H9 (cell line): ENCODE measurements around the gene THRB. TPM values are rescaled to one million over a fixed set of nuclear protein-coding genes. Genes with fewer than 3 reads are reported as not detected.

ENCODE experiments used
- DNase-seq: peaks from one replicate; pipeline ENCODE4 v3.0.0-alpha.2; 2017
- H2AFZ ChIP-seq: one replicate; pipeline ENCODE4 v1.6.1; 2013; ENCODE audit warnings: mild to moderate bottlenecking, low read length, control low read depth, moderate library complexity
- H2AK5ac ChIP-seq: 2 replicates; pipeline ENCODE4 v1.6.1; 2013; ENCODE audit warnings: low read length, control low read depth, mixed read lengths; ENCODE audit not compliant: insufficient read length
- H2BK120ac ChIP-seq: one replicate; pipeline ENCODE4 v1.6.1; 2013; ENCODE audit warnings: low read depth, mild to moderate bottlenecking, low read length, control low read depth, inconsistent platforms; ENCODE audit not compliant: poor library complexity, severe bottlenecking
- H2BK12ac ChIP-seq: 2 replicates; pipeline ENCODE4 v1.6.1; 2013; ENCODE audit warnings: low read length, control low read depth, mixed read lengths, low read depth; ENCODE audit not compliant: insufficient read length
- H2BK15ac ChIP-seq: 2 replicates; pipeline ENCODE4 v1.6.1; 2013; ENCODE audit warnings: low read depth, low read length, control low read depth
- H2BK20ac ChIP-seq: one replicate; pipeline ENCODE4 v1.6.1; 2013; ENCODE audit warnings: low read depth, mild to moderate bottlenecking, low read length, control low read depth, inconsistent platforms; ENCODE audit not compliant: poor library complexity, severe bottlenecking
- H2BK5ac ChIP-seq: 2 replicates; pipeline ENCODE4 v1.6.1; 2013; ENCODE audit warnings: low read length, control low read depth, mixed read lengths; ENCODE audit not compliant: insufficient read length
- H3K14ac ChIP-seq: 2 replicates; pipeline ENCODE4 v1.6.1; 2013; ENCODE audit warnings: low read length, control low read depth; ENCODE audit not compliant: insufficient read depth
- H3K18ac ChIP-seq: 2 replicates; pipeline ENCODE4 v1.6.1; 2013; ENCODE audit warnings: low read depth, mild to moderate bottlenecking, mixed read lengths, low read length, control low read depth; ENCODE audit not compliant: insufficient read length
- H3K23ac ChIP-seq: 2 replicates; pipeline ENCODE4 v1.6.1; 2013; ENCODE audit warnings: low read length, control low read depth, mixed read lengths, low read depth; ENCODE audit not compliant: insufficient read length
- H3K23me2 ChIP-seq: 2 replicates; pipeline ENCODE4 v1.6.1; 2013; ENCODE audit warnings: low read depth, mild to moderate bottlenecking, mixed read lengths, low read length, control low read depth; ENCODE audit not compliant: insufficient read length, poor library complexity, severe bottlenecking
- H3K27ac ChIP-seq: 2 replicates; pipeline ENCODE4 v1.5.1; 2013; ENCODE audit warnings: low read length, control low read depth, mixed read lengths, low read depth; ENCODE audit not compliant: insufficient read length
- H3K27me3 ChIP-seq: 2 replicates; pipeline ENCODE4 v1.6.1; 2013; ENCODE audit warnings: low read length, control low read depth, inconsistent platforms; ENCODE audit not compliant: insufficient read depth
- H3K4ac ChIP-seq: 2 replicates; pipeline ENCODE4 v1.6.1; 2013; ENCODE audit warnings: low read depth, mild to moderate bottlenecking, control low read depth, inconsistent platforms, low read length, moderate library complexity
- H3K4me1 ChIP-seq: 2 replicates; pipeline ENCODE4 v1.6.1; 2013; ENCODE audit warnings: low read length, control low read depth, inconsistent platforms; ENCODE audit not compliant: insufficient read depth
- H3K4me2 ChIP-seq: 2 replicates; pipeline ENCODE4 v1.6.1; 2013; ENCODE audit warnings: low read length, control low read depth, mixed read lengths; ENCODE audit not compliant: insufficient read length, insufficient read depth
- H3K56ac ChIP-seq: 2 replicates; pipeline ENCODE4 v1.6.1; 2013; ENCODE audit warnings: low read depth, mild to moderate bottlenecking, mixed read lengths, low read length, control low read depth; ENCODE audit not compliant: insufficient read length
- H3K79me1 ChIP-seq: 2 replicates; pipeline ENCODE4 v1.6.1; 2013; ENCODE audit warnings: low read depth, mild to moderate bottlenecking, moderate library complexity, low read length, control low read depth, inconsistent platforms; ENCODE audit not compliant: insufficient read depth, poor library complexity, severe bottlenecking
- H3K79me2 ChIP-seq: 2 replicates; pipeline ENCODE4 v1.6.1; 2013; ENCODE audit warnings: low read length, control low read depth, inconsistent platforms; ENCODE audit not compliant: insufficient read depth
- H3K9ac ChIP-seq: 2 replicates; pipeline ENCODE4 v1.6.1; 2013; ENCODE audit warnings: low read length, control low read depth, mixed read lengths; ENCODE audit not compliant: insufficient read length; ENCODE audit errors: extremely low read depth
- H3K9me3 ChIP-seq: one replicate; pipeline ENCODE4 v1.6.1; 2013; ENCODE audit warnings: low read depth, low read length, inconsistent platforms; ENCODE audit not compliant: control insufficient read depth
- H3T11ph ChIP-seq: one replicate; pipeline ENCODE4 v1.6.1; 2013; ENCODE audit warnings: mild to moderate bottlenecking, low read length, control low read depth, inconsistent platforms
- H4K20me1 ChIP-seq: one replicate; pipeline ENCODE4 v1.6.1; 2013; ENCODE audit not compliant: control insufficient read depth, insufficient read length, insufficient read depth
- H4K5ac ChIP-seq: 2 replicates; pipeline ENCODE4 v1.6.1; 2013; ENCODE audit warnings: low read depth, mild to moderate bottlenecking, mixed read lengths, low read length, control low read depth; ENCODE audit not compliant: insufficient read length
- H4K8ac ChIP-seq: replicated peaks from 2 replicates; pipeline ENCODE4 v1.6.1; 2013; ENCODE audit warnings: low read length, control low read depth, mixed read lengths, low read depth; ENCODE audit not compliant: insufficient read length
- H4K91ac ChIP-seq: 2 replicates; pipeline ENCODE4 v1.6.1; 2013; ENCODE audit warnings: low read depth, mild to moderate bottlenecking, moderate library complexity, mixed read lengths, low read length, control low read depth; ENCODE audit not compliant: insufficient read length
- H3K27ac Mint-ChIP-seq, 3 experiments: 2 replicates in 2 of 3; 3 replicates in 1 of 3; pipeline ENCODE4 v1.8.0; 2020 to 2021; ENCODE audit warnings: mixed read lengths in 3 of 3, mild to moderate bottlenecking in 1 of 3, moderate library complexity in 1 of 3
- H3K27me3 Mint-ChIP-seq: 2 replicates; pipeline ENCODE4 v1.8.0; 2021; ENCODE audit warnings: low read depth, mild to moderate bottlenecking, moderate library complexity, mixed read lengths
- H3K36me3 Mint-ChIP-seq, 3 experiments: 2 replicates in 2 of 3; 3 replicates in 1 of 3; pipeline ENCODE4 v1.8.0; 2020 to 2021; ENCODE audit warnings: low read depth in 3 of 3, mixed read lengths in 3 of 3; ENCODE audit not compliant: insufficient read depth in 1 of 3
- H3K4me1 Mint-ChIP-seq, 2 experiments: 2 replicates each; pipeline ENCODE4 v1.8.0; 2020; ENCODE audit warnings: mixed read lengths in 2 of 2
- H3K4me3 Mint-ChIP-seq, 2 experiments: 2 replicates in 1 of 2; 3 replicates in 1 of 2; pipeline ENCODE4 v1.8.0; 2020 to 2021; ENCODE audit warnings: mild to moderate bottlenecking in 2 of 2, mixed read lengths in 2 of 2, moderate library complexity in 1 of 2
- H3K9me3 Mint-ChIP-seq, 2 experiments: 2 replicates in 1 of 2; 3 replicates in 1 of 2; pipeline ENCODE4 v1.8.0; 2020; ENCODE audit warnings: mild to moderate bottlenecking in 2 of 2, mixed read lengths in 2 of 2, moderate library complexity in 1 of 2
- WGBS: extraction: QIAGEN DNeasy Blood & Tissue Kit; methylation state at CpG from one replicate; pipeline ENCODE4 v1.1.7; 2013; ENCODE audit warnings: missing lambda C conversion rate, low lambda C conversion rate, mixed read lengths; ENCODE audit not compliant: insufficient read length; ENCODE audit errors: extremely low coverage; 5-methylcytosine and 5-hydroxymethylcytosine counted together
- total RNA-seq: library from RNA; stranded (reverse); gene quantifications from 2 replicates; pipeline ENCODE4 v1.2.1, GENCODE V29; 2021
- TF ChIP-seq, protein P1 (sequence below): fragments of 200-600 bp; sonication (generic); conservative IDR thresholded peaks from 3 replicates; pipeline ENCODE4 v1.8.0; 2021; ENCODE audit warnings: antibody characterized with exemption, mild to moderate bottlenecking

THRB gene
- total RNA-seq, 1 experiment from 2014 or later: 8.6 TPM

- WGBS: 100% methylated on average over 1 of the region's 4 CpGs
- Histone ChIP-seq H3K4me2 (no peak overlapping the region), H4K8ac (no peak overlapping the region), H2BK12ac (no peak overlapping the region), H2BK5ac (no peak overlapping the region), H3K56ac (no peak overlapping the region), H3K18ac (no peak overlapping the region), H2BK15ac (no peak overlapping the region), H3K4ac (no peak overlapping the region), H3K4me1 (no peaks in the 10 kb centered on the region), H3T11ph (no peak overlapping the region), H2AFZ (no peak overlapping the region), H3K9me3 (no peaks in the 10 kb centered on the region), H3K23me2 (no peaks in the 10 kb centered on the region), H2BK20ac (no peak overlapping the region), H4K5ac (no peak overlapping the region), H2BK120ac (no peak overlapping the region), H4K20me1 (no peaks in the 10 kb centered on the region), H3K79me2 (no peaks in the 10 kb centered on the region), H3K27ac (no peak overlapping the region), H4K91ac (no peak overlapping the region), H3K27me3 (no peaks in the 10 kb centered on the region), H3K23ac (no peak overlapping the region), H2AK5ac (no peak overlapping the region), H3K79me1 (no peaks in the 10 kb centered on the region), H3K9ac (no peak overlapping the region), H3K14ac (no peak overlapping the region)
- TF ChIP-seq, protein P1, sequence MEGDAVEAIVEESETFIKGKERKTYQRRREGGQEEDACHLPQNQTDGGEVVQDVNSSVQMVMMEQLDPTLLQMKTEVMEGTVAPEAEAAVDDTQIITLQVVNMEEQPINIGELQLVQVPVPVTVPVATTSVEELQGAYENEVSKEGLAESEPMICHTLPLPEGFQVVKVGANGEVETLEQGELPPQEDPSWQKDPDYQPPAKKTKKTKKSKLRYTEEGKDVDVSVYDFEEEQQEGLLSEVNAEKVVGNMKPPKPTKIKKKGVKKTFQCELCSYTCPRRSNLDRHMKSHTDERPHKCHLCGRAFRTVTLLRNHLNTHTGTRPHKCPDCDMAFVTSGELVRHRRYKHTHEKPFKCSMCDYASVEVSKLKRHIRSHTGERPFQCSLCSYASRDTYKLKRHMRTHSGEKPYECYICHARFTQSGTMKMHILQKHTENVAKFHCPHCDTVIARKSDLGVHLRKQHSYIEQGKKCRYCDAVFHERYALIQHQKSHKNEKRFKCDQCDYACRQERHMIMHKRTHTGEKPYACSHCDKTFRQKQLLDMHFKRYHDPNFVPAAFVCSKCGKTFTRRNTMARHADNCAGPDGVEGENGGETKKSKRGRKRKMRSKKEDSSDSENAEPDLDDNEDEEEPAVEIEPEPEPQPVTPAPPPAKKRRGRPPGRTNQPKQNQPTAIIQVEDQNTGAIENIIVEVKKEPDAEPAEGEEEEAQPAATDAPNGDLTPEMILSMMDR: no peak
- Mint-ChIP-seq H3K36me3 (no peaks in the 10 kb centered on the region), H3K27ac (no peak overlapping the region; a peak in 1 of 7 replicates), H3K9me3 (no peaks in the 10 kb centered on the region), H3K27me3 (no peaks in the 10 kb centered on the region), H3K4me1 (peaks cover 3 to 11% of the 10 kb centered on the region in 2 experiments; a peak in 2 of 4 replicates), H3K4me3 (no peak overlapping the region)
- DNase-seq: no peak
Observed at GRCh38 chr3:24340966-24341365, 153.7 kb downstream of the THRB start.
